Activated T-cell treated with anti-CD3 and anti-CD28 coated beads, Interleukin-2, amount 50 U/mL, for 24 hours (primary cell): ENCODE results near the gene TRIM71.
"Not testable (repeated sequence)": the region's sequence is repeated elsewhere in the genome, so short reads cannot be mapped to it uniquely, and the experiment has no call there.

Experiments used
- DNase-seq: peaks from one replicate; pipeline ENCODE4 v3.0.0-alpha.2; 2020
- H3K27ac Mint-ChIP-seq: 2 replicates; pipeline ENCODE4 v1.8.0; 2020; ENCODE audit warnings: mild to moderate bottlenecking, mixed read lengths
- H3K27me3 Mint-ChIP-seq: 2 replicates; pipeline ENCODE4 v1.8.0; 2020; ENCODE audit warnings: mixed read lengths
- H3K36me3 Mint-ChIP-seq: 2 replicates; pipeline ENCODE4 v1.8.0; 2020; ENCODE audit warnings: low read depth, mixed read lengths
- H3K4me1 Mint-ChIP-seq: 2 replicates; pipeline ENCODE4 v1.8.0; 2020; ENCODE audit warnings: low read depth, mixed read lengths
- H3K4me3 Mint-ChIP-seq: 2 replicates; pipeline ENCODE4 v1.8.0; 2020; ENCODE audit warnings: mild to moderate bottlenecking, moderate library complexity, mixed read lengths
- H3K9me3 Mint-ChIP-seq: 2 replicates; pipeline ENCODE4 v1.8.0; 2020; ENCODE audit warnings: mixed read lengths

TRIM71 gene

DNA sequence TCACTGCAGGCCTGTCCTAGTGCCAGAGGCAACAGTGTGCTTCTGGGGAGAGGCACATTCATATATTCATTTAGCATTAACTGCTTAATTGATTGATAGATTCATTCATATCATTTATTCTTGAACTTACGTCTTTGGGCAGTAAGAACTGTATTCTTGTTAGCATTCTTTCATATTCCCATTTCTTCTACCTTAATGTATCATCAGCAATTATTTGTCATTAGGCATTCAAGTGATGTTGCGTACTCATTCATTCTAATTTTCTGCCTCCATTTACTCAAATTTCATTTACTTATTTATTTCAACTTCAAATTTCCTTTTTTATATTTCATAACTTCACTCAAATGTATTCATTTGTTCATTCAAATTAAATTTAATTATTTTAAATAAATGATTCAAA is 102.1 kb downstream of the TRIM71 start:
- no peaks in the 10 kb centered on the region for H3K36me3 Mint-ChIP-seq
- H3K27me3 Mint-ChIP-seq, result no peaks in the 10 kb centered on the region
- H3K9me3 Mint-ChIP-seq, result peaks cover 12% of the 10 kb centered on the region
- no peak for DNase-seq
- H3K4me3 Mint-ChIP-seq, result no peak overlapping the region
- H3K27ac Mint-ChIP-seq, result no peak overlapping the region
- no peaks in the 10 kb centered on the region for H3K4me1 Mint-ChIP-seq

GRCh38 chr3:32922078-32922477 is 104.3 kb downstream of the TRIM71 start:
- DNase-seq, result no peak
- Mint-ChIP-seq H3K9me3 (peaks cover 7% of the 10 kb centered on the region), H3K4me3 (no peak overlapping the region), H3K27me3 (no peaks in the 10 kb centered on the region), H3K36me3 (no peaks in the 10 kb centered on the region), H3K4me1 (no peaks in the 10 kb centered on the region), H3K27ac (no peak overlapping the region)

DNA sequence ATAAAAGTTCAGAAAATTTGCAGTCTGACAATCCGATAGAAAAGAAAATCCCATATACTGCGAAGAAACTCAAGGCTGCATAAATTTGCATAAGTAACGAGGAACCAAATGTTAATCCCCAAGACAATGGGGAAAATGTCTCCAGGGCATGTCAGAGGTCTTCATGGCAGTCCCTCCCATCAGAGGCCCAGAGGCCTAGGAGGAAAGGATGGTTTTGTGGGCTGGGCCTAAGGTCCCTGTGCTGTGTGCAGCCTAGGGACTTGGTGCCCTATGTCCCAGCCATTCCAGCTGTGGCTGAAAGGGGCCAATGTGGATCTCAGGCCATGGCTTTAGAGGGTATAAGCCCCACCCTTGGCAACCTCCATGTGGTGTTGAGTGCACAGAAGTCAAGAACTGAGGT is 112.4 kb downstream of the TRIM71 start:
- no peaks in the 10 kb centered on the region for H3K36me3 Mint-ChIP-seq
- H3K27me3 Mint-ChIP-seq, result no peaks in the 10 kb centered on the region
- no peaks in the 10 kb centered on the region for H3K9me3 Mint-ChIP-seq
- H3K4me3 Mint-ChIP-seq, result no peak overlapping the region
- H3K4me1 Mint-ChIP-seq, result no peaks in the 10 kb centered on the region
- no peak for DNase-seq
- no peak overlapping the region for H3K27ac Mint-ChIP-seq

DNA sequence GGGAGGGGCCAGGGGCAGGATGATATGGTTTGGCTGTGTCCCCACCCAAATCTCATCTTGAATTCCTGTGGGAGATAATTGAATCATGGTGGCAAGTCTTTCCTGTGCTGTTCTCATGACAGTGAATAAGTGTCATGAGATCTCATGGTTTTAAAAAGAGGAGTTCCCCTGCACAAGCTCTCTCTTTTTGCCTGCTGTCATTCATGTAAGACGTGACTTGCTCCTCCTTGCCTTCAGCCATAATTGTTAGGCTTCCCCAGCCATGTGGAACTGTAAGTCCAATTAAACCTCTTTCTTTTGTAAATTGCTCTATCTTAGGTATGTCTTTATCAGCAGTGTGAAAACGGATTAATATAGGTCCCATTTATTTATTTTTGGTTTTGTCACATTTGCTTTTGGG is 113.5 kb downstream of the TRIM71 start:
- H3K9me3 Mint-ChIP-seq, H3K4me3 Mint-ChIP-seq, DNase-seq, H3K4me1 Mint-ChIP-seq, H3K36me3 Mint-ChIP-seq, H3K27ac Mint-ChIP-seq, H3K27me3 Mint-ChIP-seq: not testable (repeated sequence)

DNA sequence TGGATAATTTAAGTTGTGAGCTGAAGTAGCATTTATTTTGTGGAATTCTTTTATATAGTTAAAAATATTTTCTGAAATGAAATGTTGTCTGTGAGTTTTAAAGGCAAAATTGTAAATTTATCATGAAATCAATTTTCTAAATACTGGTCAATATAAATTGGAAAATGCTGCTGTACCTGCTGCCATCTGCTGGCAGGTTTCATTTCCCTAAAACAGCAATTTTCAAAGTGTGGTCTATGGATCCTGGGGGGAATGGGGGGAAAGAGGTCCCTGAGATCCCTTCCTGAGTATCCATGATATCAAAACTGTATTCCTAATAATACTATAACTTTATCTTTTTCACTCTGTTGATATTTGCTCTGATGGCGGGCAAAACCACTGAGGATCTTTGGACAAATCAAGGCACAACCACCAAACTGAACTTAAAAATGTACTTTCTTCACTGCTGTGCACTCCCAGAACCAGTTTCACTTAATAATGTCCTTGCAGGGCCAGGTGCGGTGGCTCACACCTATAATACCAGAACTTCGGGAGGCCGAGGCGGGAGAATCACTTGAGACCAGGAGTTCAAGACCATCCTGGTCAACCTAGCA is 116.4 kb downstream of the TRIM71 start:
- Mint-ChIP-seq H3K36me3 (no peaks in the 10 kb centered on the region), H3K27ac (no peak overlapping the region), H3K4me3 (no peak overlapping the region), H3K9me3 (no peaks in the 10 kb centered on the region), H3K4me1 (no peaks in the 10 kb centered on the region), H3K27me3 (no peaks in the 10 kb centered on the region)
- DNase-seq, result no peak

GRCh38 chr3:32937331-32937730 is 119.5 kb downstream of the TRIM71 start:
- Mint-ChIP-seq H3K4me3 (no peak overlapping the region), H3K36me3 (no peaks in the 10 kb centered on the region), H3K27ac (no peak overlapping the region), H3K4me1 (no peaks in the 10 kb centered on the region), H3K27me3 (no peaks in the 10 kb centered on the region), H3K9me3 (no peaks in the 10 kb centered on the region)
- DNase-seq, result no peak

- H3K27me3 Mint-ChIP-seq, DNase-seq, H3K4me3 Mint-ChIP-seq, H3K4me1 Mint-ChIP-seq, H3K27ac Mint-ChIP-seq, H3K9me3 Mint-ChIP-seq, H3K36me3 Mint-ChIP-seq: not testable (repeated sequence)
Measured at GRCh38 chr3:32939531-32940284, 121.9 kb downstream of the TRIM71 start.

GRCh38 chr3:32940726-32941125 is 122.9 kb downstream of the TRIM71 start:
- no peak for DNase-seq
- H3K36me3 Mint-ChIP-seq, result no peaks in the 10 kb centered on the region
- no peak overlapping the region for H3K27ac Mint-ChIP-seq
- H3K9me3 Mint-ChIP-seq, result no peaks in the 10 kb centered on the region
- H3K4me3 Mint-ChIP-seq, result no peak overlapping the region
- no peaks in the 10 kb centered on the region for H3K27me3 Mint-ChIP-seq
- H3K4me1 Mint-ChIP-seq, result no peaks in the 10 kb centered on the region

DNA sequence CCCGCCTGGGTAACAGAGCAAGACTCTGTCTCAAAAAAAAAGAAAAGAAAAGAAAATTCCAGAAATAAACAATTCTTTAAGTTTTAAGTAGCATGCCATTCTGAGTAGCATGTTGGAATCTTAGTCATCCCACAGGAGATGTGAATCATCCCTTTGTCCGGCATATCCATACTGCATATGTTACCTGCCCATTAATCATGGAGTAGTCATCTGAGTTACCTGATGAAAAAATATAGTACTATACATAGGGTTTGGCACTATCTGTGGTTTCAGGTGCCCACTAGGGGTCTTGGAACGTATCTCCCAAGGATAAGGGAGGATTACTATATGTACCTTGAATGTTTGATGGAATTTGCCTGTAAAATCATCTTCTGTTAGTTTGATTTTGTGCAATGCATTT is 127.3 kb downstream of the TRIM71 start:
- H3K9me3 Mint-ChIP-seq, result no peaks in the 10 kb centered on the region
- no peak overlapping the region for H3K4me3 Mint-ChIP-seq
- no peaks in the 10 kb centered on the region for H3K36me3 Mint-ChIP-seq
- H3K27me3 Mint-ChIP-seq, result no peaks in the 10 kb centered on the region
- DNase-seq, result no peak
- peaks cover 25% of the 10 kb centered on the region for H3K4me1 Mint-ChIP-seq
- H3K27ac Mint-ChIP-seq, result no peak overlapping the region

DNA sequence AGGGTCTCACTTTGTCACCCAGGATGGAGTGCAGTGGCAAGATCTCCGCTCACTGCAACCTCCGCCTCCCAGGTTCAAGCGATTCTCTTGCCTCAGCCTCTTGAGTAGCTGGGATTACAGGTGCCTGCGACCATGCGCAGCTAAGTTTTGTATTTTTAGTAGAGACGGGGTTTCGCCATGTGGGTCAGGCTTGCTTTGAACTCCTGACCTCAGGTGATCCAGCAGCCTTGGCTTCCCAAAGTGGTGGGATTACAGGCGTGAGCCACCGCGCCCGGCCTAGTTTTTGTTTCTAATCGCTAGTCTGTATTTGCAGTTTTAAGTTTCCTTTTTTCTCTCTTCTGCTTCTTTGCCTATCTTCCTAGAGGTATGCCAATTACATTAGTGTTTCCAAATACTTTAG is 127.8 kb downstream of the TRIM71 start:
- not testable (repeated sequence) for H3K27ac Mint-ChIP-seq, H3K27me3 Mint-ChIP-seq, H3K4me3 Mint-ChIP-seq, H3K36me3 Mint-ChIP-seq, DNase-seq, H3K9me3 Mint-ChIP-seq
- H3K4me1 Mint-ChIP-seq, result peaks cover 30% of the 10 kb centered on the region

DNA sequence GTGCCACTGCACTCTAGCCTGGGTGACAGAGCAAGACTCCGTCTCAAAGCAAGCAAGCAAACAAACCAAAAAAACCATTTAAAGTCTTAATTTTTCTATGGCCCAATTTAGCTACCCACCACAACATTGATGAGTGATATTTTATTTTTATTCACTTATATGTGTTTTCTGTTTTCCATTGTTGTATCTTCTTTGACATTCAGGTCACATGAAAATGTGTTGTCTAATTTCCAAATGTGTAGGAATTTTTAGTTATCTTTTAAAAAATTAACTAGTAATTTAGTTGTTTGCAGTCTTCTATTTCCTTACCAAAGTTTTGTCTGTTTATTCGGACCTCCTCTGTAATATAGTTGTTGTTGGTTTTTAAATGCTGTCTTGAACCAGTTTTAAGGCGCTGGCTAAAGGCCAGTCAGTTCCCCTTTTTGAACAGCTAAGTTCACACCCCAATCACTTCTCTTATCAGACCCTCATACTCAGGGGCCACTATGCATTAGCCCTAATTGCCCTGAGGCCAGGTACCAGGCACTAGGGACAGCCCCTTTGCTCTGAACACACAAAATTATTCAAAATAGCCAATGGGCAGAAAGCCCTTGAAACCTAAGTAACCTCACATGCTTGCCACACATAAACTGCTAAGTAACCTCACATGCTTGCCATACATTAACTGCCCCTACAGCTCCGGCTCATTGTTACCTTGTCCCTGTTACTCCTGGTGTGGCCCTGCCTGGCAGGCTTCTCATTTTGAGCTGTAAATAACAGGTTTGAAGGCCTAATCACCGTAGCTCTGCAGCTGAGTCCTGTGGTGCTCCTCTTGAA is 129.4 kb downstream of the TRIM71 start:
- DNase-seq, result no peak
- Mint-ChIP-seq H3K27me3 (no peaks in the 10 kb centered on the region), H3K9me3 (no peaks in the 10 kb centered on the region), H3K36me3 (peaks cover 7% of the 10 kb centered on the region), H3K4me1 (peaks cover 42% of the 10 kb centered on the region), H3K27ac (no peak overlapping the region), H3K4me3 (no peak overlapping the region)
